Endothelial cell of umbilical vein (primary cell): ENCODE measurements around the gene MBL2. TPM values are rescaled to one million over a fixed set of nuclear protein-coding genes. Genes with fewer than 3 reads are reported as not detected.

ENCODE experiments used
- BruUV-seq: library from RNA; stranded (reverse); fragments of 400-500 nt; replicated peaks from 2 replicates; lab custom pipeline; 2021; lab: Mats Ljungman, UMichigan
- CTCF ChIA-PET: fragments of 300-600, 350-600 bp; sonication (Branson Sonifier 250); formaldehyde crosslinking; loops from one replicate; lab custom pipeline; 2021; ENCODE audit warnings: antibody characterized with exemption, inconsistent platforms; lab: Charles Lee
- POLR2A ChIA-PET: fragments of 300-600, 350-600 bp; sonication (Branson Sonifier 250); formaldehyde crosslinking; loops from one replicate; lab custom pipeline; 2021; ENCODE audit warnings: antibody characterized with exemption, inconsistent platforms; lab: Charles Lee
- DNase-seq: peaks from one replicate; pipeline ENCODE4 v3.0.0-alpha.2; 2011; ENCODE audit warnings: low read depth, low spot score
- FAIRE-seq: peaks from 2 replicates; lab custom pipeline; 2011; peaks lifted over from hg19 to GRCh38; lab: Jason Lieb, UNC
- H2AFZ ChIP-seq: 2 replicates; pipeline ENCODE4 v1.6.0; 2012; ENCODE audit warnings: low read depth, low read length, control low read depth, inconsistent platforms
- H3K27ac ChIP-seq: 2 replicates; pipeline ENCODE4 v1.5.1; 2011; ENCODE audit warnings: low read depth, mild to moderate bottlenecking, control low read depth, low read length, moderate library complexity; ENCODE audit not compliant: insufficient read depth
- H3K27me3 ChIP-seq, 2 experiments: 2 replicates each; pipeline versions ENCODE4 v1.6.0 to v1.6.1; 2011; ENCODE audit warnings: low read length in 2 of 2, mixed read lengths in 1 of 2; ENCODE audit not compliant: control insufficient read depth in 2 of 2, insufficient read depth in 2 of 2
- H3K36me3 ChIP-seq, 2 experiments: 2 replicates in 1 of 2; 3 replicates in 1 of 2; pipeline ENCODE4 v1.5.1; 2011; ENCODE audit warnings: low read length in 2 of 2, mild to moderate bottlenecking in 1 of 2, moderate library complexity in 1 of 2; ENCODE audit not compliant: control insufficient read depth in 2 of 2, insufficient read depth in 2 of 2; ENCODE audit errors: extremely low read depth in 1 of 2
- H3K4me1 ChIP-seq: 3 replicates; pipeline ENCODE4 v1.5.1; 2011; ENCODE audit warnings: mild to moderate bottlenecking, low read length; ENCODE audit not compliant: control insufficient read depth, insufficient read depth; ENCODE audit errors: extremely low read depth
- H3K4me2 ChIP-seq: 2 replicates; pipeline ENCODE4 v1.6.1; 2011; ENCODE audit warnings: low read length, control low read depth, mixed read lengths; ENCODE audit not compliant: insufficient read depth
- H3K4me3 ChIP-seq, 3 experiments: fragments of 200-600 bp in 1 of 3; sonication (generic), shearing (Covaris generic) in 1 of 3; replicated peaks in 1 of 3; 2 replicates each; pipeline ENCODE4 v1.5.1; 2011 to 2016; ENCODE audit warnings: control low read depth in 3 of 3, low read length in 3 of 3, mild to moderate bottlenecking in 2 of 3, inconsistent platforms in 1 of 3, low read depth in 1 of 3, moderate library complexity in 1 of 3; ENCODE audit not compliant: insufficient read depth in 1 of 3
- H3K79me2 ChIP-seq: 2 replicates; pipeline ENCODE4 v1.6.0; 2012; ENCODE audit warnings: low read length, inconsistent platforms; ENCODE audit not compliant: control insufficient read depth, insufficient read depth
- H3K9ac ChIP-seq: replicated peaks from 2 replicates; pipeline ENCODE3; 2011; ENCODE audit warnings: low read length, control low read depth; ENCODE audit not compliant: insufficient read depth; ENCODE audit errors: extremely low read depth
- H3K9me1 ChIP-seq: replicated peaks from 3 replicates; pipeline ENCODE4 v1.6.0; 2011; ENCODE audit warnings: mild to moderate bottlenecking, low read length; ENCODE audit not compliant: control insufficient read depth, insufficient read depth; ENCODE audit errors: extremely low read depth
- H3K9me3 ChIP-seq: replicated peaks from 2 replicates; pipeline ENCODE4 v1.5.1; 2012; ENCODE audit warnings: low read length, inconsistent platforms; ENCODE audit not compliant: control insufficient read depth, insufficient read depth
- H4K20me1 ChIP-seq: replicated peaks from 2 replicates; pipeline ENCODE3; 2011; ENCODE audit warnings: mild to moderate bottlenecking, low read length; ENCODE audit not compliant: control insufficient read depth, insufficient read depth; ENCODE audit errors: extremely low read depth
- CTCF ChIP-seq, 2 donors: IDR thresholded peaks; 1 replicate in 1 of 2; 2 replicates in 1 of 2; pipeline ENCODE4 v1.5.1; 2011; ENCODE audit warnings: low read length in 2 of 2, mild to moderate bottlenecking in 2 of 2, moderate library complexity in 2 of 2, control low read depth in 1 of 2, inconsistent platforms in 1 of 2, low read depth in 1 of 2; ENCODE audit not compliant: insufficient read depth in 1 of 2; ENCODE audit errors: extremely low read depth in 1 of 2
- EZH2 ChIP-seq: IDR thresholded peaks from 2 replicates; pipeline ENCODE4 v1.6.1; 2012; ENCODE audit warnings: borderline replicate concordance, low read depth, mild to moderate bottlenecking, moderate library complexity, low read length, inconsistent platforms; ENCODE audit not compliant: severe bottlenecking
- FOS ChIP-seq: IDR thresholded peaks from 2 replicates; pipeline ENCODE4 v1.6.1; 2011; ENCODE audit warnings: mild to moderate bottlenecking, low read length, moderate library complexity, borderline replicate concordance; ENCODE audit not compliant: insufficient read depth
- GATA2 ChIP-seq: IDR thresholded peaks from 2 replicates; pipeline ENCODE4 v1.7.0; 2011; ENCODE audit warnings: low read depth, mild to moderate bottlenecking, moderate library complexity, mixed read lengths, low read length; ENCODE audit not compliant: insufficient read length, insufficient read depth
- JUN ChIP-seq: IDR thresholded peaks from 2 replicates; pipeline ENCODE4 v1.6.1; 2011; ENCODE audit warnings: borderline replicate concordance, low read depth; ENCODE audit not compliant: insufficient read length, insufficient read depth
- MAX ChIP-seq: IDR thresholded peaks from 2 replicates; pipeline ENCODE4 v1.6.1; 2011; ENCODE audit not compliant: insufficient read depth, insufficient read length
- MYC ChIP-seq: IDR thresholded peaks from one replicate; pipeline ENCODE4 v1.6.1; 2011; ENCODE audit warnings: mild to moderate bottlenecking, low read depth, low read length
- POLR2A ChIP-seq: IDR thresholded peaks from 2 replicates; pipeline ENCODE4 v1.6.1; 2012; ENCODE audit warnings: low read depth, mild to moderate bottlenecking, control low read depth, low read length
- POLR2AphosphoS5 ChIP-seq: IDR thresholded peaks from 2 replicates; pipeline ENCODE4 v1.6.1; 2012; ENCODE audit warnings: low read depth, mild to moderate bottlenecking, control low read depth, low read length, moderate library complexity; ENCODE audit not compliant: insufficient read depth
- dilution Hi-C: fragments of 300-500 bp; cut with MboI; formaldehyde crosslinking; loops from one replicate; pipeline ENCODE4 v1.15.0; 2019; ENCODE audit warnings: low sequenced_read_pairs; ENCODE audit not compliant: extremely low pct_ligation_motif_present
- intact Hi-C: fragments of 100-400 bp; cut with micrococcal nuclease; formaldehyde crosslinking; loops from one replicate; pipeline ENCODE4 v1.10.0; 2022
- polyA plus RNA-seq, 4 experiments: library from polyadenylated mRNA; depleted of rRNA in 3 of 4; stranded (reverse) in 3 of 4; unstranded in 1 of 4; fragments of >200 nt; gene quantifications; 2 replicates each; pipeline versions ENCODE4 v1.2.1 to v1.2.3, GENCODE V29; 2011 to 2012; ENCODE audit warnings: missing spikeins in 1 of 4
- total RNA-seq: library from RNA; stranded (reverse); gene quantifications from 2 replicates; pipeline ENCODE4 v1.2.3, GENCODE V29; 2021

MBL2 gene
- total and polyA plus RNA-seq, 2 donors (not counting 3 experiments of a cell fraction or from before 2014, with no cell fraction given) = not detected

- no peak overlapping the region for H2AFZ ChIP-seq
- no peak for FAIRE-seq
- H3K4me3 ChIP-seq = no peak overlapping the region
- ChIA-PET POLR2A (no interaction called here), CTCF (interaction anchor here (1.1 kb wide), 1 partner anchor 11 kb away, joined by 3 read pairs; no protein-coding TSS in a partner anchor)
- DNase-seq = no peak
- intact Hi-C loops = no loop called here
- H3K27me3 ChIP-seq = peaks cover 7 to 21% of the 10 kb centered on the region in 2 experiments
- no peak overlapping the region for H3K9ac ChIP-seq
- dilution Hi-C loops = no loop called here
- H3K36me3 ChIP-seq = no peaks in the 10 kb centered on the region
- no peaks in the 10 kb centered on the region for H3K9me3 ChIP-seq
- no peaks in the 10 kb centered on the region for H3K4me1 ChIP-seq
- H3K4me2 ChIP-seq = no peak overlapping the region
- no peak overlapping the region for H3K27ac ChIP-seq
- TF ChIP-seq EZH2 (no peak), JUN (no peak), MYC (no peak), MAX (no peak), CTCF (IDR thresholded peaks at IDR 0.05; ENCODE audit: extremely low read depth in 1 of 2, insufficient read depth in 1 of 2, low read depth in 1 of 2, low read length in 2 of 2) (no peak), GATA2 (no peak), POLR2AphosphoS5 (no peak), FOS (no peak), POLR2A (no peak)
- no TSS peak for BruUV-seq
- H3K79me2 ChIP-seq = no peaks in the 10 kb centered on the region
- H3K9me1 ChIP-seq = no peaks in the 10 kb centered on the region
- no peaks in the 10 kb centered on the region for H4K20me1 ChIP-seq
These were observed 14.2 kb downstream of the MBL2 start for GRCh38 chr10:52758406-52758805.
